Renal pelvis (tissue), 4 donors: ENCODE measurements around the gene ZCCHC17. TPM values are rescaled to one million over a fixed set of nuclear protein-coding genes. Genes with fewer than 3 reads are reported as not detected.

Experiments used
- DNase-seq: peaks from one replicate; pipeline ENCODE4 v3.0.0-alpha.2; 2013
- polyA plus RNA-seq, 3 donors: library from polyadenylated mRNA; unstranded; fragments of 120-200 nt; gene quantifications; one replicate each; pipeline ENCODE4 v1.2.1, GENCODE V29; 2013; ENCODE audit not compliant: insufficient read length in 3 of 3

The ZCCHC17 gene
- polyA plus RNA-seq, 3 donors = 44.0 to 52.7 (median 47.8) TPM

- DNase-seq = peak; percentile 30
Measured at GRCh38 chr1:31297277-31298247, 730 bp downstream of the ZCCHC17 start.

GRCh38 chr1:31299365-31299764 is 2.5 kb downstream of the ZCCHC17 start:
- no peak for DNase-seq

GRCh38 chr1:31300193-31300592 is 3.4 kb downstream of the ZCCHC17 start:
- no peak for DNase-seq

GRCh38 chr1:31302709-31303441 is 6.0 kb downstream of the ZCCHC17 start:
- no peak for DNase-seq

- DNase-seq = no peak
Measured at GRCh38 chr1:31306278-31306677, 9.4 kb downstream of the ZCCHC17 start.

- DNase-seq = no peak
Measured at GRCh38 chr1:31308036-31308435, 11.2 kb downstream of the ZCCHC17 start.

- DNase-seq = no peak
Measured at GRCh38 chr1:31310198-31310597, 13.4 kb downstream of the ZCCHC17 start.

GRCh38 chr1:31315902-31316301 is 19.1 kb downstream of the ZCCHC17 start:
- DNase-seq = no peak

- no peak for DNase-seq
Measured at GRCh38 chr1:31318146-31318545, 21.3 kb downstream of the ZCCHC17 start.

- no peak for DNase-seq
Measured at GRCh38 chr1:31324093-31324492, 27.3 kb downstream of the ZCCHC17 start.

- no peak for DNase-seq
Measured at GRCh38 chr1:31324992-31325391, 28.2 kb downstream of the ZCCHC17 start.

GRCh38 chr1:31326461-31326860 is 29.6 kb downstream of the ZCCHC17 start:
- no peak for DNase-seq

- DNase-seq = no peak
Measured at GRCh38 chr1:31327381-31327780, 30.5 kb downstream of the ZCCHC17 start.

GRCh38 chr1:31335007-31335406 is 38.2 kb downstream of the ZCCHC17 start:
- peak; percentile 23 for DNase-seq

GRCh38 chr1:31336687-31337467 is 40.0 kb downstream of the ZCCHC17 start:
- DNase-seq = no peak

GRCh38 chr1:31344503-31344902 is 47.7 kb downstream of the ZCCHC17 start:
- DNase-seq = no peak

- DNase-seq = no peak
Measured at GRCh38 chr1:31345635-31346034, 48.8 kb downstream of the ZCCHC17 start.

- DNase-seq = no peak
Measured at GRCh38 chr1:31346785-31347184, 50.0 kb downstream of the ZCCHC17 start.

- DNase-seq = no peak
Measured at GRCh38 chr1:31348449-31348848, 51.6 kb downstream of the ZCCHC17 start.

- no peak for DNase-seq
Measured at GRCh38 chr1:31354283-31354682, 57.5 kb downstream of the ZCCHC17 start.

- no peak for DNase-seq
Measured at GRCh38 chr1:31356427-31356826, 59.6 kb downstream of the ZCCHC17 start.

- no peak for DNase-seq
Measured at GRCh38 chr1:31361607-31362006, 64.8 kb downstream of the ZCCHC17 start.
